HepG2 (cell line): Measurements from ENCODE around the gene SEC24A. TPM values are rescaled to one million over a fixed set of nuclear protein-coding genes. Genes with fewer than 3 reads are reported as not detected.

Source experiments
- MZF1 ChIP-seq: sonication (generic); formaldehyde crosslinking; IDR thresholded peaks from 2 replicates; pipeline ENCODE4 v1.8.1; 2023; ENCODE audit warnings: mild to moderate bottlenecking, missing genetic modification reagents, borderline replicate concordance
- NKX3-1 ChIP-seq: sonication (generic); formaldehyde crosslinking; IDR thresholded peaks from 2 replicates; pipeline ENCODE4 v1.5.0; 2020; ENCODE audit warnings: missing genetic modification reagents
- NONO ChIP-seq, 2 experiments: fragments of 450-650 bp in 1 of 2; sonication (generic) in 1 of 2; formaldehyde crosslinking in 1 of 2; IDR thresholded peaks in 1 of 2; conservative IDR thresholded peaks in 1 of 2; 2 replicates each; pipeline versions ENCODE4 v1.6.1 to v1.8.0; 2017 to 2022; ENCODE audit warnings: mild to moderate bottlenecking in 1 of 2, missing genetic modification reagents in 1 of 2, moderate library complexity in 1 of 2
- SNRNP70 ChIP-seq: fragments of 200-400 bp; formaldehyde crosslinking; IDR thresholded peaks from 2 replicates; pipeline ENCODE4 v1.6.1; 2017; ENCODE audit warnings: mild to moderate bottlenecking, low read depth, low read length, moderate library complexity
- ZNF350 ChIP-seq: sonication (generic); formaldehyde crosslinking; IDR thresholded peaks from 2 replicates; pipeline ENCODE4 v1.4.0; 2020; ENCODE audit warnings: mild to moderate bottlenecking, low read depth, missing genetic modification reagents, borderline replicate concordance
- ZNF614 ChIP-seq: IDR thresholded peaks from 2 replicates; pipeline ENCODE4 v1.6.1; 2018; ENCODE audit warnings: missing biosample characterization, missing genetic modification reagents, inconsistent platforms, borderline replicate concordance
- ZNF629 ChIP-seq: sonication (generic); formaldehyde crosslinking; conservative IDR thresholded peaks from 2 replicates; pipeline ENCODE4 v1.5.0; 2020; ENCODE audit warnings: missing genetic modification reagents
- polyA plus RNA-seq, 8 experiments: library from polyadenylated mRNA; depleted of rRNA in 3 of 8; stranded (reverse) in 7 of 8; unstranded in 1 of 8; fragments of >200 nt; fragmentation: Illumina TruSeq in 4 of 8; extraction: Trizol in 4 of 8; gene quantifications; 2 replicates each; pipeline versions ENCODE4 v1.2.1 to v1.2.3, GENCODE V29; 2011 to 2016; ENCODE audit warnings: low read depth in 4 of 8, missing spikeins in 1 of 8, mixed read lengths in 1 of 8; ENCODE audit not compliant: insufficient read depth in 1 of 8
- total RNA-seq, 5 experiments: library from RNA; depleted of rRNA; stranded (reverse); fragments of >200 nt; fragmentation: Illumina TruSeq; extraction: Trizol; gene quantifications; 2 replicates each; pipeline ENCODE4 v1.2.3, GENCODE V29; 2016; ENCODE audit warnings: low read depth in 1 of 5
- TF ChIP-seq, protein P1 (sequence below), 2 experiments: sonication (generic) in 1 of 2; formaldehyde crosslinking in 1 of 2; IDR thresholded peaks; 2 replicates each; pipeline versions ENCODE4 v1.6.1 to v1.9.0; 2014 to 2022; ENCODE audit warnings: antibody characterized with exemption in 1 of 2, borderline replicate concordance in 1 of 2, inconsistent platforms in 1 of 2, low read depth in 1 of 2, missing genetic modification reagents in 1 of 2
- TF ChIP-seq, protein P2 (sequence below): sonication (generic); formaldehyde crosslinking; IDR thresholded peaks from 2 replicates; pipeline ENCODE4 v1.4.0; 2020; ENCODE audit warnings: missing genetic modification reagents
- TF ChIP-seq, protein P3 (sequence below): sonication (generic); formaldehyde crosslinking; IDR thresholded peaks from 2 replicates; pipeline ENCODE4 v1.4.0; 2020; ENCODE audit warnings: missing genetic modification reagents, borderline replicate concordance
- TF ChIP-seq, protein P4 (sequence below): sonication (generic); formaldehyde crosslinking; IDR thresholded peaks from 2 replicates; pipeline ENCODE4 v1.5.0; 2020; ENCODE audit warnings: mild to moderate bottlenecking, missing genetic modification reagents

Gene SEC24A
- total and polyA plus RNA-seq, 2 of the 13 experiments (the other 11 are each of a cell fraction or from before 2014, with no cell fraction given), result 30.5 to 56.8 TPM

DNA sequence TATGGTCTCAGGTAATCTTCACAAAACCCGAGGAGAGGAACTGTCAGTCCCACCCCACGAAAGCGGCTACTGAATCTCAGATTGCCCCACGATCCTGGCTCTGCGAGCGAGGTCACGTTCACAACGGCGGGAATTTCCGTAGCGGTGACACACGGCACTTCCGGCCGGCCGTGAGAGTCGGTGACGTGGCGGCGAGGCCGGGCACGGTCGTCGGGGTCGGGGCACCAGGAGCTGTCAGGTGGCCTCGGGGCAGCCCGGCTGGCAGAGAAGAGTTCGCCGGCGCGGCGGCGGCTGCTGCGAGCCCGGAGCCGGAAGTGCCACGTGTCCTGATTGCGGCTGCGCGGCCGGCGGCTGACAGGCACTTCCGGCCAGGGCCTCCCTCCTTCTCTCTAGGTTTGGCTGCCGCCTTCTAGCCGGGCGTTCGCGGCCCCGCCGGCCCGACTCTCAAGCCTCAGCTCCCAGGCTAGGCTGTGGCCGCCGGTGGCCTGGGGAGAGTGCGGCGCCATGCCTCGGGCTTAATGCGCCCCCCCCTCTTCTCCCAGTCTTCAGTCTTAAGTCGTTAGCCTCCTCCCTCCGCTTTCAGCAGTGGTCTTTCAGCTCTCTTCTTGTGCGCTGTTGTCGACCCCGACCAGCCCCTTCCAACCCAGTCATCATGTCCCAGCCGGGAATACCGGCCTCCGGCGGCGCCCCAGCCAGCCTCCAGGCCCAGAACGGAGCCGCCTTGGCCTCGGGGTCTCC lies at the start of gene SEC24A (continued):
- TF ChIP-seq, protein P1, sequence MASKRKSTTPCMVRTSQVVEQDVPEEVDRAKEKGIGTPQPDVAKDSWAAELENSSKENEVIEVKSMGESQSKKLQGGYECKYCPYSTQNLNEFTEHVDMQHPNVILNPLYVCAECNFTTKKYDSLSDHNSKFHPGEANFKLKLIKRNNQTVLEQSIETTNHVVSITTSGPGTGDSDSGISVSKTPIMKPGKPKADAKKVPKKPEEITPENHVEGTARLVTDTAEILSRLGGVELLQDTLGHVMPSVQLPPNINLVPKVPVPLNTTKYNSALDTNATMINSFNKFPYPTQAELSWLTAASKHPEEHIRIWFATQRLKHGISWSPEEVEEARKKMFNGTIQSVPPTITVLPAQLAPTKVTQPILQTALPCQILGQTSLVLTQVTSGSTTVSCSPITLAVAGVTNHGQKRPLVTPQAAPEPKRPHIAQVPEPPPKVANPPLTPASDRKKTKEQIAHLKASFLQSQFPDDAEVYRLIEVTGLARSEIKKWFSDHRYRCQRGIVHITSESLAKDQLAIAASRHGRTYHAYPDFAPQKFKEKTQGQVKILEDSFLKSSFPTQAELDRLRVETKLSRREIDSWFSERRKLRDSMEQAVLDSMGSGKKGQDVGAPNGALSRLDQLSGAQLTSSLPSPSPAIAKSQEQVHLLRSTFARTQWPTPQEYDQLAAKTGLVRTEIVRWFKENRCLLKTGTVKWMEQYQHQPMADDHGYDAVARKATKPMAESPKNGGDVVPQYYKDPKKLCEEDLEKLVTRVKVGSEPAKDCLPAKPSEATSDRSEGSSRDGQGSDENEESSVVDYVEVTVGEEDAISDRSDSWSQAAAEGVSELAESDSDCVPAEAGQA (IDR thresholded peaks at IDR 0.05; ENCODE audit: low read depth), result peak; percentile 84
- TF ChIP-seq, protein P1 (CRISPR knock-in tag; IDR thresholded peaks at IDR 0.05; ENCODE audit: borderline replicate concordance), result no peak; the same call in 1 of the 2 replicates
- TF ChIP-seq MZF1 (CRISPR knock-in tag) (no peak), NKX3-1 (CRISPR knock-in tag) (peak; percentile 87; the same call in 1 of the 2 replicates), SNRNP70 (no peak), ZNF629 (CRISPR knock-in tag) (no peak), ZNF350 (CRISPR knock-in tag) (peak; percentile 74), ZNF614 (CRISPR knock-in tag) (peak; percentile 94), NONO (IDR thresholded peaks at IDR 0.05) (no peak), NONO (CRISPR knock-in tag; conservative IDR thresholded peaks at IDR 0.05) (peak; percentile 96)
- TF ChIP-seq, protein P2, sequence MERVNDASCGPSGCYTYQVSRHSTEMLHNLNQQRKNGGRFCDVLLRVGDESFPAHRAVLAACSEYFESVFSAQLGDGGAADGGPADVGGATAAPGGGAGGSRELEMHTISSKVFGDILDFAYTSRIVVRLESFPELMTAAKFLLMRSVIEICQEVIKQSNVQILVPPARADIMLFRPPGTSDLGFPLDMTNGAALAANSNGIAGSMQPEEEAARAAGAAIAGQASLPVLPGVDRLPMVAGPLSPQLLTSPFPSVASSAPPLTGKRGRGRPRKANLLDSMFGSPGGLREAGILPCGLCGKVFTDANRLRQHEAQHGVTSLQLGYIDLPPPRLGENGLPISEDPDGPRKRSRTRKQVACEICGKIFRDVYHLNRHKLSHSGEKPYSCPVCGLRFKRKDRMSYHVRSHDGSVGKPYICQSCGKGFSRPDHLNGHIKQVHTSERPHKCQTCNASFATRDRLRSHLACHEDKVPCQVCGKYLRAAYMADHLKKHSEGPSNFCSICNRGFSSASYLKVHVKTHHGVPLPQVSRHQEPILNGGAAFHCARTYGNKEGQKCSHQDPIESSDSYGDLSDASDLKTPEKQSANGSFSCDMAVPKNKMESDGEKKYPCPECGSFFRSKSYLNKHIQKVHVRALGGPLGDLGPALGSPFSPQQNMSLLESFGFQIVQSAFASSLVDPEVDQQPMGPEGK (CRISPR knock-in tag), result peak; percentile 69
- TF ChIP-seq, protein P3, sequence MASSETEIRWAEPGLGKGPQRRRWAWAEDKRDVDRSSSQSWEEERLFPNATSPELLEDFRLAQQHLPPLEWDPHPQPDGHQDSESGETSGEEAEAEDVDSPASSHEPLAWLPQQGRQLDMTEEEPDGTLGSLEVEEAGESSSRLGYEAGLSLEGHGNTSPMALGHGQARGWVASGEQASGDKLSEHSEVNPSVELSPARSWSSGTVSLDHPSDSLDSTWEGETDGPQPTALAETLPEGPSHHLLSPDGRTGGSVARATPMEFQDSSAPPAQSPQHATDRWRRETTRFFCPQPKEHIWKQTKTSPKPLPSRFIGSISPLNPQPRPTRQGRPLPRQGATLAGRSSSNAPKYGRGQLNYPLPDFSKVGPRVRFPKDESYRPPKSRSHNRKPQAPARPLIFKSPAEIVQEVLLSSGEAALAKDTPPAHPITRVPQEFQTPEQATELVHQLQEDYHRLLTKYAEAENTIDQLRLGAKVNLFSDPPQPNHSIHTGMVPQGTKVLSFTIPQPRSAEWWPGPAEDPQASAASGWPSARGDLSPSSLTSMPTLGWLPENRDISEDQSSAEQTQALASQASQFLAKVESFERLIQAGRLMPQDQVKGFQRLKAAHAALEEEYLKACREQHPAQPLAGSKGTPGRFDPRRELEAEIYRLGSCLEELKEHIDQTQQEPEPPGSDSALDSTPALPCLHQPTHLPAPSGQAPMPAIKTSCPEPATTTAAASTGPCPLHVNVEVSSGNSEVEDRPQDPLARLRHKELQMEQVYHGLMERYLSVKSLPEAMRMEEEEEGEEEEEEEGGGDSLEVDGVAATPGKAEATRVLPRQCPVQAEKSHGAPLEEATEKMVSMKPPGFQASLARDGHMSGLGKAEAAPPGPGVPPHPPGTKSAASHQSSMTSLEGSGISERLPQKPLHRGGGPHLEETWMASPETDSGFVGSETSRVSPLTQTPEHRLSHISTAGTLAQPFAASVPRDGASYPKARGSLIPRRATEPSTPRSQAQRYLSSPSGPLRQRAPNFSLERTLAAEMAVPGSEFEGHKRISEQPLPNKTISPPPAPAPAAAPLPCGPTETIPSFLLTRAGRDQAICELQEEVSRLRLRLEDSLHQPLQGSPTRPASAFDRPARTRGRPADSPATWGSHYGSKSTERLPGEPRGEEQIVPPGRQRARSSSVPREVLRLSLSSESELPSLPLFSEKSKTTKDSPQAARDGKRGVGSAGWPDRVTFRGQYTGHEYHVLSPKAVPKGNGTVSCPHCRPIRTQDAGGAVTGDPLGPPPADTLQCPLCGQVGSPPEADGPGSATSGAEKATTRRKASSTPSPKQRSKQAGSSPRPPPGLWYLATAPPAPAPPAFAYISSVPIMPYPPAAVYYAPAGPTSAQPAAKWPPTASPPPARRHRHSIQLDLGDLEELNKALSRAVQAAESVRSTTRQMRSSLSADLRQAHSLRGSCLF (CRISPR knock-in tag), result no peak
- TF ChIP-seq, protein P4, sequence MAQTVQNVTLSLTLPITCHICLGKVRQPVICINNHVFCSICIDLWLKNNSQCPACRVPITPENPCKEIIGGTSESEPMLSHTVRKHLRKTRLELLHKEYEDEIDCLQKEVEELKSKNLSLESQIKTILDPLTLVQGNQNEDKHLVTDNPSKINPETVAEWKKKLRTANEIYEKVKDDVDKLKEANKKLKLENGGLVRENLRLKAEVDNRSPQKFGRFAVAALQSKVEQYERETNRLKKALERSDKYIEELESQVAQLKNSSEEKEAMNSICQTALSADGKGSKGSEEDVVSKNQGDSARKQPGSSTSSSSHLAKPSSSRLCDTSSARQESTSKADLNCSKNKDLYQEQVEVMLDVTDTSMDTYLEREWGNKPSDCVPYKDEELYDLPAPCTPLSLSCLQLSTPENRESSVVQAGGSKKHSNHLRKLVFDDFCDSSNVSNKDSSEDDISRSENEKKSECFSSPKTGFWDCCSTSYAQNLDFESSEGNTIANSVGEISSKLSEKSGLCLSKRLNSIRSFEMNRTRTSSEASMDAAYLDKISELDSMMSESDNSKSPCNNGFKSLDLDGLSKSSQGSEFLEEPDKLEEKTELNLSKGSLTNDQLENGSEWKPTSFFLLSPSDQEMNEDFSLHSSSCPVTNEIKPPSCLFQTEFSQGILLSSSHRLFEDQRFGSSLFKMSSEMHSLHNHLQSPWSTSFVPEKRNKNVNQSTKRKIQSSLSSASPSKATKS (CRISPR knock-in tag), result no peak
